GM19193 (cell line): ENCODE results near the gene USP36.

Experiments used
- POLR2A ChIP-seq: IDR thresholded peaks from 4 replicates; pipeline ENCODE4 v1.6.1; 2011; ENCODE audit not compliant: insufficient read depth, insufficient read length; ENCODE audit errors: extremely low read depth

USP36 gene

GRCh38 chr17:78781104-78781892, 59.3 kb downstream of the USP36 start:
- no peak for TF ChIP-seq POLR2A

- no peak for TF ChIP-seq POLR2A
These were observed 60.3 kb downstream of the USP36 start for GRCh38 chr17:78780335-78780734.

- peak; percentile 46 for TF ChIP-seq POLR2A
These were observed 60.8 kb downstream of the USP36 start for GRCh38 chr17:78779850-78780249.

GRCh38 chr17:78777881-78778280, 62.7 kb downstream of the USP36 start:
- no peak for TF ChIP-seq POLR2A

GRCh38 chr17:78774956-78775571, 65.5 kb downstream of the USP36 start:
- TF ChIP-seq POLR2A = peak; percentile 73

- no peak for TF ChIP-seq POLR2A
These were observed 66.2 kb downstream of the USP36 start for GRCh38 chr17:78774453-78774852.

GRCh38 chr17:78771758-78772382, 68.7 kb downstream of the USP36 start:
- TF ChIP-seq POLR2A = no peak

GRCh38 chr17:78769196-78769773, 71.3 kb downstream of the USP36 start:
- TF ChIP-seq POLR2A = no peak

- TF ChIP-seq POLR2A = no peak
These were observed 72.8 kb downstream of the USP36 start for GRCh38 chr17:78767806-78768205.

- TF ChIP-seq POLR2A = no peak
These were observed 73.8 kb downstream of the USP36 start for GRCh38 chr17:78766743-78767294.

GRCh38 chr17:78766225-78766624, 74.4 kb downstream of the USP36 start:
- no peak for TF ChIP-seq POLR2A

GRCh38 chr17:78765821-78766220, 74.8 kb downstream of the USP36 start:
- no peak for TF ChIP-seq POLR2A

GRCh38 chr17:78764871-78765270, 75.7 kb downstream of the USP36 start:
- TF ChIP-seq POLR2A = no peak

- no peak for TF ChIP-seq POLR2A
These were observed 77.1 kb downstream of the USP36 start for GRCh38 chr17:78763561-78763960.

- no peak for TF ChIP-seq POLR2A
These were observed 78.7 kb downstream of the USP36 start for GRCh38 chr17:78761789-78762406.
